HCT116 (cell line): Measurements from ENCODE around the gene RPUSD2. TPM values are rescaled to one million over a fixed set of nuclear protein-coding genes. Genes with fewer than 3 reads are reported as not detected.

Experiments
- ATAC-seq: fragments of 200-7000 bp; cut with Tn5 transposase; 2 replicates; pipeline ENCODE4 v1.9.1; 2020; ENCODE audit warnings: mild to moderate bottlenecking, moderate library complexity
- BruUV-seq: library from RNA; stranded (reverse); fragments of 400-500 nt; replicated peaks from 2 replicates; lab custom pipeline; 2021; lab: Mats Ljungman, UMichigan
- CTCF ChIA-PET: fragments of 300-600 bp; sonication (Branson Sonifier 250); formaldehyde crosslinking; loops from one replicate; lab custom pipeline; 2021; ENCODE audit warnings: antibody characterized with exemption; lab: Charles Lee
- POLR2A ChIA-PET: fragments of 300-600, 350-600 bp; sonication (Branson Sonifier 250); formaldehyde crosslinking; loops from one replicate; lab custom pipeline; 2021; ENCODE audit warnings: antibody characterized with exemption; lab: Charles Lee
- RAD21 ChIA-PET, 2 experiments: fragments of 300-600 bp; sonication (Branson Sonifier 250); formaldehyde crosslinking; loops; one replicate each; lab custom pipeline; 2023; ENCODE audit warnings: low total read pairs in 2 of 2; ENCODE audit not compliant: uncharacterized antibody in 2 of 2, unreplicated experiment in 2 of 2, low non-redundant PET in 1 of 2; lab: Charles Lee
- DNase-seq: peaks from one replicate; pipeline ENCODE4 v3.0.0-alpha.2; 2010; ENCODE audit warnings: low read depth, low spot score
- H2AFZ ChIP-seq: fragments of 200-600 bp; shearing (Covaris generic), sonication (generic); 2 replicates; pipeline ENCODE4 v1.6.1; 2017; ENCODE audit warnings: low read depth, mixed run types, mixed read lengths, antibody characterized with exemption, low read length; ENCODE audit not compliant: poor library complexity, severe bottlenecking
- H3K27ac ChIP-seq: 2 replicates; pipeline ENCODE4 v1.5.1; 2012; ENCODE audit warnings: low read depth, low read length
- H3K27me3 ChIP-seq: fragments of 200-600 bp; sonication (generic); 2 replicates; pipeline ENCODE4 v1.6.1; 2016; ENCODE audit warnings: mixed run types, low read length, mixed read lengths; ENCODE audit not compliant: insufficient read depth
- H3K36me3 ChIP-seq, 2 experiments: fragments of 200-500 bp in 1 of 2; fragments of 200-600 bp in 1 of 2; sonication (Bioruptor generic) in 1 of 2; sonication (generic) in 1 of 2; 2 replicates each; pipeline versions ENCODE4 v1.5.1 to v1.6.1; 2014 to 2016; ENCODE audit warnings: low read length in 2 of 2, inconsistent platforms in 1 of 2, mixed read lengths in 1 of 2, mixed run types in 1 of 2; ENCODE audit not compliant: insufficient read depth in 2 of 2, control insufficient read depth in 1 of 2
- H3K4me1 ChIP-seq, 2 experiments: fragments of 200-600 bp in 1 of 2; sonication (generic) in 1 of 2; 2 replicates each; pipeline versions ENCODE4 v1.5.1 to v1.6.1; 2012 to 2017; ENCODE audit warnings: low read length in 2 of 2, inconsistent platforms in 1 of 2, mild to moderate bottlenecking in 1 of 2, mixed read lengths in 1 of 2, mixed run types in 1 of 2, moderate library complexity in 1 of 2; ENCODE audit not compliant: insufficient read depth in 2 of 2, control insufficient read depth in 1 of 2
- H3K4me2 ChIP-seq: fragments of 200-600 bp; sonication (generic); 2 replicates; pipeline ENCODE4 v1.6.1; 2017; ENCODE audit warnings: mixed run types, low read length, mixed read lengths
- H3K4me3 ChIP-seq, 2 experiments: fragments of 200-600 bp in 1 of 2; sonication (generic) in 1 of 2; replicated peaks in 1 of 2; 2 replicates each; pipeline ENCODE4 v1.5.1; 2011 to 2016; ENCODE audit warnings: low read length in 2 of 2, control low read depth in 1 of 2, low read depth in 1 of 2, mild to moderate bottlenecking in 1 of 2, mixed read lengths in 1 of 2, mixed run types in 1 of 2
- H3K79me2 ChIP-seq: fragments of 200-600 bp; sonication (generic); 2 replicates; pipeline ENCODE4 v1.6.1; 2017; ENCODE audit warnings: mild to moderate bottlenecking, mixed run types, low read length, moderate library complexity, mixed read lengths; ENCODE audit not compliant: insufficient read depth
- H3K9ac ChIP-seq: fragments of 200-600 bp; sonication (generic); 2 replicates; pipeline ENCODE4 v1.6.1; 2016; ENCODE audit warnings: low read length, mixed read lengths
- H3K9me2 ChIP-seq: fragments of 200-600 bp; sonication (generic), shearing (Covaris generic); 2 replicates; pipeline ENCODE4 v1.6.1; 2017; ENCODE audit warnings: mixed run types, mild to moderate bottlenecking, moderate library complexity; ENCODE audit not compliant: insufficient read depth
- H3K9me3 ChIP-seq, 2 experiments: fragments of 200-500 bp in 1 of 2; fragments of 200-600 bp in 1 of 2; sonication (Bioruptor generic) in 1 of 2; sonication (generic) in 1 of 2; 2 replicates each; pipeline ENCODE4 v1.6.1; 2014 to 2017; ENCODE audit warnings: low read length in 2 of 2, mixed read lengths in 2 of 2, inconsistent platforms in 1 of 2, low read depth in 1 of 2, mild to moderate bottlenecking in 1 of 2, mixed run types in 1 of 2, moderate library complexity in 1 of 2; ENCODE audit not compliant: control insufficient read depth in 1 of 2, insufficient read depth in 1 of 2
- H4K20me1 ChIP-seq: fragments of 200-600 bp; sonication (generic), shearing (Covaris generic); 2 replicates; pipeline ENCODE4 v1.6.1; 2017; ENCODE audit warnings: mixed run types, mild to moderate bottlenecking, moderate library complexity; ENCODE audit not compliant: insufficient read depth
- CBX3 ChIP-seq: IDR thresholded peaks from 2 replicates; pipeline ENCODE4 v1.6.1; 2012; ENCODE audit warnings: low read depth
- EGR1 ChIP-seq: IDR thresholded peaks from 2 replicates; pipeline ENCODE4 v1.6.1; 2012; ENCODE audit warnings: low read depth
- ELF1 ChIP-seq: IDR thresholded peaks from 2 replicates; pipeline ENCODE4 v1.6.1; 2012; ENCODE audit warnings: low read depth, borderline replicate concordance
- EZH2 ChIP-seq: fragments of 200-600 bp; sonication (generic); IDR thresholded peaks from 2 replicates; pipeline ENCODE4 v1.6.1; 2017; ENCODE audit warnings: antibody characterized with exemption, mixed run types
- FOSL1 ChIP-seq: IDR thresholded peaks from 2 replicates; pipeline ENCODE4 v1.6.1; 2012; ENCODE audit warnings: low read depth
- JUND ChIP-seq: IDR thresholded peaks from 2 replicates; pipeline ENCODE4 v1.6.1; 2012
- POLR2AphosphoS5 ChIP-seq: IDR thresholded peaks from 2 replicates; pipeline ENCODE4 v1.6.1; 2011; ENCODE audit warnings: mild to moderate bottlenecking, low read depth, low read length, moderate library complexity
- SIN3A ChIP-seq: IDR thresholded peaks from 2 replicates; pipeline ENCODE4 v1.6.1; 2012; ENCODE audit warnings: low read depth
- SP1 ChIP-seq: IDR thresholded peaks from 2 replicates; pipeline ENCODE4 v1.6.1; 2012; ENCODE audit warnings: low read depth
- SRF ChIP-seq: IDR thresholded peaks from 2 replicates; pipeline ENCODE4 v1.6.1; 2012; ENCODE audit warnings: low read depth
- ZFX ChIP-seq: fragments of 450-650 bp; IDR thresholded peaks from 2 replicates; pipeline ENCODE4 v1.6.1; 2017
- ZNF274 ChIP-seq: fragments of 200-500 bp; sonication (Bioruptor generic); IDR thresholded peaks from 2 replicates; pipeline ENCODE4 v1.6.1; 2014; ENCODE audit warnings: mild to moderate bottlenecking, low read depth, low read length, inconsistent platforms
- intact Hi-C: fragments of 100-400 bp; cut with micrococcal nuclease; formaldehyde crosslinking; loops from 2 replicates; pipeline ENCODE4 v1.10.0; 2022
- total RNA-seq: library from RNA; stranded (reverse); gene quantifications from one replicate; pipeline ENCODE4 v1.2.1, GENCODE V29; 2021; ENCODE audit not compliant: unreplicated experiment
- TF ChIP-seq, protein P1 (sequence below): IDR thresholded peaks from 2 replicates; pipeline ENCODE4 v1.6.1; 2011; ENCODE audit warnings: mild to moderate bottlenecking, low read length, moderate library complexity; ENCODE audit not compliant: insufficient replicate concordance; ENCODE audit errors: extremely low read depth
- TF ChIP-seq, protein P2 (sequence below): IDR thresholded peaks from 2 replicates; pipeline ENCODE4 v1.6.1; 2012
- TF ChIP-seq, protein P3 (sequence below): IDR thresholded peaks from 2 replicates; pipeline ENCODE4 v1.6.1; 2012

The RPUSD2 gene
- total RNA-seq, 1 experiment from 2014 or later: 22.5 TPM

DNA sequence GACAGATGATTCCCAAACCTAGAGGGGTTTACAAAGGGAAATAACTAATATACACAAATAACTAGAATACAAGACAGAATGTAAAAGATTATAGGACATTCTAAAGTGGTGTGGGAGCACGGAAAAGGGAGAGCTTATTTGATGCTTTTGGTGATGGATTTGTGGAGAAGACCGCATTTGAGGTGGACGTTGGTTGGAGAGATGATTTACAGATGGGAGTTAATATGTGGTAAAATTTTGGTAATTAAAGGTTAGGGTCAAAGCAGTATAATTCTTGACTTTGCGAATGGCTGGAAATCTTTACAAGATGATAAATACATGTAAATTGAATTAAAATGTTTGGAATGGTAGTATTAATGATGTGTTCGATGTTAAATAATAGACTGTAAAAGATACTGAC, 26.1 kb downstream of the RPUSD2 start:
- H3K27me3 ChIP-seq: no peaks in the 10 kb centered on the region
- TF ChIP-seq SP1: no peak
- TF ChIP-seq ELF1: no peak
- TF ChIP-seq, protein P1, sequence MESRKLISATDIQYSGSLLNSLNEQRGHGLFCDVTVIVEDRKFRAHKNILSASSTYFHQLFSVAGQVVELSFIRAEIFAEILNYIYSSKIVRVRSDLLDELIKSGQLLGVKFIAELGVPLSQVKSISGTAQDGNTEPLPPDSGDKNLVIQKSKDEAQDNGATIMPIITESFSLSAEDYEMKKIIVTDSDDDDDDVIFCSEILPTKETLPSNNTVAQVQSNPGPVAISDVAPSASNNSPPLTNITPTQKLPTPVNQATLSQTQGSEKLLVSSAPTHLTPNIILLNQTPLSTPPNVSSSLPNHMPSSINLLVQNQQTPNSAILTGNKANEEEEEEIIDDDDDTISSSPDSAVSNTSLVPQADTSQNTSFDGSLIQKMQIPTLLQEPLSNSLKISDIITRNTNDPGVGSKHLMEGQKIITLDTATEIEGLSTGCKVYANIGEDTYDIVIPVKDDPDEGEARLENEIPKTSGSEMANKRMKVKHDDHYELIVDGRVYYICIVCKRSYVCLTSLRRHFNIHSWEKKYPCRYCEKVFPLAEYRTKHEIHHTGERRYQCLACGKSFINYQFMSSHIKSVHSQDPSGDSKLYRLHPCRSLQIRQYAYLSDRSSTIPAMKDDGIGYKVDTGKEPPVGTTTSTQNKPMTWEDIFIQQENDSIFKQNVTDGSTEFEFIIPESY: no peak
- no peak for TF ChIP-seq SRF
- TF ChIP-seq, protein P2, sequence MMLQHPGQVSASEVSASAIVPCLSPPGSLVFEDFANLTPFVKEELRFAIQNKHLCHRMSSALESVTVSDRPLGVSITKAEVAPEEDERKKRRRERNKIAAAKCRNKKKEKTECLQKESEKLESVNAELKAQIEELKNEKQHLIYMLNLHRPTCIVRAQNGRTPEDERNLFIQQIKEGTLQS: no peak
- TF ChIP-seq EGR1: no peak
- no peak for TF ChIP-seq SIN3A
- no peak for TF ChIP-seq ZNF274
- TF ChIP-seq FOSL1: no peak
- TF ChIP-seq, protein P3, sequence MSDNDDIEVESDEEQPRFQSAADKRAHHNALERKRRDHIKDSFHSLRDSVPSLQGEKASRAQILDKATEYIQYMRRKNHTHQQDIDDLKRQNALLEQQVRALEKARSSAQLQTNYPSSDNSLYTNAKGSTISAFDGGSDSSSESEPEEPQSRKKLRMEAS: no peak
- TF ChIP-seq CBX3: no peak
- TF ChIP-seq ZFX: no peak
- TF ChIP-seq JUND: no peak
- TF ChIP-seq POLR2AphosphoS5: no peak
- no peak for TF ChIP-seq EZH2
- peak overlapping the region; percentile 80 to 89 for H3K4me3 ChIP-seq
- peak overlapping the region; percentile 67 for H3K4me2 ChIP-seq
- RAD21 ChIA-PET: no interaction called here
- H3K27ac ChIP-seq: peak overlapping the region; percentile 89; the same call in 1 of the 2 replicates
- ATAC-seq: no peak
- POLR2A ChIA-PET: no interaction called here
- no peaks in the 10 kb centered on the region for H3K9me2 ChIP-seq
- DNase-seq: no peak
- CTCF ChIA-PET: no interaction called here
- H3K36me3 ChIP-seq: no peaks in the 10 kb centered on the region
- intact Hi-C loops: loop anchor here (10.0 kb wide), 1 partner anchor 190 kb away; no protein-coding TSS in a partner anchor
- H3K9me3 ChIP-seq: no peaks in the 10 kb centered on the region
- no peak overlapping the region for H2AFZ ChIP-seq
- peaks cover 0 to 16% of the 10 kb centered on the region in 2 experiments; a peak in 2 of 4 replicates for H3K4me1 ChIP-seq
- peak overlapping the region; percentile 84 for H3K9ac ChIP-seq
- no TSS peak for BruUV-seq
- peaks cover 57% of the 10 kb centered on the region for H3K79me2 ChIP-seq
- no peaks in the 10 kb centered on the region for H4K20me1 ChIP-seq
